ENCODE data around the gene SFMBT1. TPM values are rescaled to one million over a fixed set of nuclear protein-coding genes. Genes with fewer than 3 reads are reported as not detected.

Gene SFMBT1
- total and polyA plus RNA-seq, 9 donors = 1.2 to 21.1 (median 6.2) TPM

DNA sequence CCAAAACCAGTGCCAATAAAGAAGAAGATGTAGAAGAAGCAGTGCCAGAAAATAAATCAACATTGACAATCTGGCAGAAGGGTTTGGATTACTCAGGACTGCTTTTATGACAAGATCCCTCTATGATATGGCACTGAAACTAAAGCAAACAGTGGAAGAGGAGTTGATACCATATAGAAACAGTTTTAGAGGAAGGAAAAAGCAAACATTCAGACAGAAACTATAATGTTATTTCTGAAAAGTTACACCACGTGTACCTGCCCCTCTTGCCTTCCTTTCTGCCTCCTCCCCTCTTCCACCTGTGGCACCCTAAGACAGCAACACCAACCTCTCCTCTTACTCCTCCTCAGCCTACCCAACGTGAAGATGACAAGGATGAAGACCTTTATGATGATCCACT is 63.0 kb downstream of the SFMBT1 start:
- Histone ChIP-seq H3K4me1 (ENCODE audit: insufficient read depth) (no peaks in the 10 kb centered on the region), H3K9me3 (no peaks in the 10 kb centered on the region), H3K36me3 (no peaks in the 10 kb centered on the region), H3K27me3 (no peaks in the 10 kb centered on the region), H3K4me3 (no peak overlapping the region), H3K27ac (no peak overlapping the region)
- DNase-seq = no peak
- intact Hi-C loops (cut with DNase I) = no loop called here
- 77 to 82% (median 80%) methylated on average over 2 of the region's 2 CpGs for WGBS, 3 donors
- TF ChIP-seq POLR2A (IDR thresholded peaks at IDR 0.05) (no peak), EP300 (IDR thresholded peaks at IDR 0.05) (no peak)
- TF ChIP-seq, protein P1, sequence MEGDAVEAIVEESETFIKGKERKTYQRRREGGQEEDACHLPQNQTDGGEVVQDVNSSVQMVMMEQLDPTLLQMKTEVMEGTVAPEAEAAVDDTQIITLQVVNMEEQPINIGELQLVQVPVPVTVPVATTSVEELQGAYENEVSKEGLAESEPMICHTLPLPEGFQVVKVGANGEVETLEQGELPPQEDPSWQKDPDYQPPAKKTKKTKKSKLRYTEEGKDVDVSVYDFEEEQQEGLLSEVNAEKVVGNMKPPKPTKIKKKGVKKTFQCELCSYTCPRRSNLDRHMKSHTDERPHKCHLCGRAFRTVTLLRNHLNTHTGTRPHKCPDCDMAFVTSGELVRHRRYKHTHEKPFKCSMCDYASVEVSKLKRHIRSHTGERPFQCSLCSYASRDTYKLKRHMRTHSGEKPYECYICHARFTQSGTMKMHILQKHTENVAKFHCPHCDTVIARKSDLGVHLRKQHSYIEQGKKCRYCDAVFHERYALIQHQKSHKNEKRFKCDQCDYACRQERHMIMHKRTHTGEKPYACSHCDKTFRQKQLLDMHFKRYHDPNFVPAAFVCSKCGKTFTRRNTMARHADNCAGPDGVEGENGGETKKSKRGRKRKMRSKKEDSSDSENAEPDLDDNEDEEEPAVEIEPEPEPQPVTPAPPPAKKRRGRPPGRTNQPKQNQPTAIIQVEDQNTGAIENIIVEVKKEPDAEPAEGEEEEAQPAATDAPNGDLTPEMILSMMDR (IDR thresholded peaks at IDR 0.05) = no peak

DNA sequence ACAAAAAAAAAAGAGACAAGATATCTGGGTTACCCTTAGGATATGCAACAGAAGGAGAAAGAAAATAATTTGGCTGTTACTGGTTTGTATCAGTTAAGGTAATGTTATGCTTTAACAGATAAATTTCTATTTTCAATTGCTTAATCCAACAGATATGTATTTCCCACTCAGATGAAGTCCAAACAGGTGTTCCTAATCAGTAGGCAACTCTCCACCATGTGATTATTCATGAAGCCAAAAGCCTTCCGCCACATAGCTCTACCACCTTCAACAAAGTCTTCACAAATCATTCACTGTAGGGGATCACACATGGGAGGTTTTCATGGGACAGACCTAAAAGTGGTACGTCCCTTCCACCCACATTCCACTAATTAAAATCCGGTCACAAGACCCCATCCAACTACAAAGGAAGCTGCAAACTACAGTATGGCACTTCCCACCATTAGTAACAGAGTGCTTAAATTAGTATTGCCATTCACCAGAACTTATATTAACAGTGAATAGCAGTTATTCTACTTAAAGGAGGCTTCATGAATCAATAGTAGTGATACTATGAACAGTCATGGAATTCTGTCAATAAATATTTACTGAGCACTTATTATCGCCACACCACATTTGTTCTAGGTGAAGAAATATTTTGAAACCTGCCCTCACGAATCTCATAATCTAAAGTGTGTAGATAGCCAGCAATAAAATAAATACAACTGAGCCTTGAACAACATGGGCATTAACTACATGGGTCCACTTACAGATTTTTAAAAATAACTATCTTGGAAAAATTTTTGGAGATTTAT is 66.5 kb downstream of the SFMBT1 start:
- no peaks in the 10 kb centered on the region for H3K4me1 ChIP-seq (ENCODE audit: insufficient read depth)
- no peak overlapping the region for H3K4me3 ChIP-seq
- intact Hi-C loops (cut with DNase I) = no loop called here
- H3K9me3 ChIP-seq = no peaks in the 10 kb centered on the region
- TF ChIP-seq, protein P1 (IDR thresholded peaks at IDR 0.05) = no peak
- no peak for TF ChIP-seq EP300 (IDR thresholded peaks at IDR 0.05)
- TF ChIP-seq POLR2A (IDR thresholded peaks at IDR 0.05) = no peak
- no peaks in the 10 kb centered on the region for H3K27me3 ChIP-seq
- no peak overlapping the region for H3K27ac ChIP-seq
- DNase-seq = no peak
- H3K36me3 ChIP-seq = no peaks in the 10 kb centered on the region
- 86 to 92% (median 90%) methylated on average over 5 of the region's 5 CpGs for WGBS, 3 donors

DNA sequence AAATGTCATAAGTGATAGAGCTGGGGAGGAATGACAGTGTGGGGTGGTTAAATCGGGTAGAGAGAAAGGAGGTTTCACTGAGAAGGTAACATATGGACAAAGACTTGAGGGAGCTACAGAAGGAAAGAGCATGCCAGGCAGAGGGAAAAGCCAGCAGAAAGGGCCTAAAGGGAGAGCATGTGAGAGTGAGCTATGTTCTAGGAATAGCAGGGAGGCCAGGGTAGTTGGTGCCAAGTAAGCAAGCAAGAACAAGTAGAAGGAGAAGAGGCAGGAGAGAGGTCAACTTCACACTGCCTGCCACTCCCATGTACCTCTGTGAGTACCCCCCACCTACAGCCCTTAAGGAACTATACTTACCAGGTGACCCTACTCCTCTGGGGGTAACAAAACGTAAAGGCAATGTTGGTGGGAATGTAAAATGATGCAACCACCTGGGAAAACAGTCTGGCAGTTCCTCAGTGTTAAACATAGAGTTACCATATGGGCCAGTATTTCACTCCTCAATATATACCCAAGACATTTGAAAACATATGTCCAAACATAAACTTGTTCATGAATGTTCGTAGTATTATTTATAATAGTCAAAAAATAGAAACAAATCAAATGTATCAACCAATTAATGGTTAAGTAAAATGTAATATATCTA is 67.6 kb downstream of the SFMBT1 start:
- Histone ChIP-seq H3K27ac (no peak overlapping the region), H3K36me3 (no peaks in the 10 kb centered on the region), H3K4me3 (no peak overlapping the region), H3K4me1 (ENCODE audit: insufficient read depth) (no peaks in the 10 kb centered on the region), H3K9me3 (no peaks in the 10 kb centered on the region), H3K27me3 (no peaks in the 10 kb centered on the region)
- 93 to 98% (median 94%) methylated on average over 3 of the region's 3 CpGs for WGBS, 3 donors
- TF ChIP-seq POLR2A (IDR thresholded peaks at IDR 0.05) (no peak), EP300 (IDR thresholded peaks at IDR 0.05) (no peak)
- TF ChIP-seq, protein P1 (IDR thresholded peaks at IDR 0.05) = no peak
- intact Hi-C loops (cut with DNase I) = no loop called here
- DNase-seq = no peak

DNA sequence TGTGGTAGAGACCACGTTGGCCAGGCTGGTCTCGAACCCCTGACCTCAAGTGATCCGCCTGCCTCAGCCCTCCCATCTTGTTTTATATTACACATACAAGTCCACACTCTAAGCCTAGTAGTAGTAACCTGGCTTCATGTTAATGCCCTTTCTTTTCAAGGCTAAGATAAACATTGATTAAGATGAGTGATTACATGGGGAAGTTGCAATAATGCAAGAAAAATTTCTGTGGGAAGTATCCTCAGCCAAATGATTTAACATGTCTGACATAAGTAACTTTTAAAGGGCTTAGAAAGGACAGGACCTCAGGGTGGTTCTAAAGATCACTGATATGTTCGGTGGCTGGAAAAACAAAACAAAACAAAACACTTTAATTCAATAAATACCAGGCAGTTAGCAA is 72.1 kb downstream of the SFMBT1 start:
- intact Hi-C loops (cut with DNase I) = no loop called here
- Histone ChIP-seq H3K27ac (no peak overlapping the region), H3K9me3 (no peaks in the 10 kb centered on the region), H3K27me3 (no peaks in the 10 kb centered on the region), H3K4me3 (no peak overlapping the region), H3K4me1 (ENCODE audit: insufficient read depth) (no peaks in the 10 kb centered on the region), H3K36me3 (no peaks in the 10 kb centered on the region)
- no peak for TF ChIP-seq EP300 (IDR thresholded peaks at IDR 0.05)
- no peak for TF ChIP-seq POLR2A (IDR thresholded peaks at IDR 0.05)
- TF ChIP-seq, protein P1 (IDR thresholded peaks at IDR 0.05) = no peak
- DNase-seq = no peak
- 69 to 81% (median 75%) methylated on average over 4 of the region's 4 CpGs for WGBS, 3 donors

Data from ovary (tissue), 9 donors.